Measurements from ENCODE around the gene SLC2A13.

The SLC2A13 gene

DNA sequence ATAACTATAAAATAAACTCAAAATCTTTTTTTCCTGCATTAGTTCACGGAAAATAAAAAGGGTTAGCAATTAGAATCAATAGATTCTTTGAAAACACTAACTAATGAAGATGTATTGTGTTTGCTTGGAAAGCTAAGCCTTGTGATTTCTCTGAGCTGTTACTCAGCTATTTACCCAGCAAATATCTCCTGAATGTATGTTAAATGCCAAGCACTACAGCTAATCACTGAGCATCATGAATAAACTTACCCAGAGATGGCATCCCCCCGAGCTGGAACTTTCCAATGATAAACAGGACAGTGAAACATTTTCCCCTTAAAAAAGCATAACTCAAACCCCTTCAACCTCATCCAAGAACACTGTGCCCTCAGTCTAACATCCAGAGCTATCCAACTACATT, 71.2 kb downstream of the SLC2A13 start:
- Histone ChIP-seq H3K36me3 (ENCODE audit: control insufficient read depth in 1 of 2, insufficient read depth in 2 of 2, low read length in 2 of 2) (no peaks in the 10 kb centered on the region), H3K79me2 (ENCODE audit: control insufficient read depth, insufficient read depth, low read length, poor library complexity) (no peaks in the 10 kb centered on the region)
- WGBS (ENCODE audit: extremely low coverage, insufficient coverage, insufficient read length) = no CpG with 5 or more reads among the region's 2 CpGs

DNA sequence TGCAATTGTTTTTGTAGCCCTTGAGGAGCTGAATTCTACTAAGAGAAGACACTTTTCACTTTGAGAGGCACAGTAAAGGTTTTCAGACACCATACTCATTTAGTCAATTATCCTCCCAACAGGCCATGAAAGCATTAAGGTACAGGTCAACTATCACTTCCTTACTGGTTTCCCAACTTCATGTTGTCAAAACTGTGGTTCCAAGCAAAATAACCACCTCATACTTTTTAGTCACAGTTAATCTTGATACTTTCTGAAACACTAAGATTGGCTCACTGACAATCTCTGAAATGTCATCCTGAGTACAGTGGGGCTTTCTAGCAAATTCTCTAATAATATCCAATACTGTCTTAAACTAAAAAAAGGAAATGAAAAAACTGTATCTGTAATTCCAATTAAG, 71.7 kb downstream of the SLC2A13 start:
- no peak overlapping the region for H2BK5ac ChIP-seq (ENCODE audit: low read depth, low read length, poor library complexity)

More for the DNA sequence above, 71.2 kb downstream of the SLC2A13 start:
- no peaks in the 10 kb centered on the region for H3K9me3 ChIP-seq (ENCODE audit: insufficient read depth, low read depth, low read length)
- H2AK5ac ChIP-seq (ENCODE audit: low read length) = no peak overlapping the region
- no peak overlapping the region for H3K14ac ChIP-seq (ENCODE audit: low read length)
- peaks cover 2% of the 10 kb centered on the region for H3K79me1 ChIP-seq (ENCODE audit: low read length)
- no peak overlapping the region for H4K91ac ChIP-seq (ENCODE audit: low read depth, low read length)
- no peak overlapping the region for H3K27ac ChIP-seq (ENCODE audit: low read depth, low read length)
- H3K18ac ChIP-seq (ENCODE audit: low read length) = no peak overlapping the region
- no peak overlapping the region for H2AFZ ChIP-seq (ENCODE audit: insufficient read depth, low read length, poor library complexity)
- no peaks in the 10 kb centered on the region for H3K27me3 ChIP-seq (ENCODE audit: insufficient read depth, low read length)
- no peak overlapping the region for H2BK120ac ChIP-seq (ENCODE audit: insufficient read depth, low read length, poor library complexity)
- DNase-seq = peak in 1 of 2 donors; percentile 27
- H4K12ac ChIP-seq (ENCODE audit: low read depth, low read length) = no peak overlapping the region
- no peak overlapping the region for H2BK12ac ChIP-seq (ENCODE audit: low read length)
- no peak overlapping the region for H2BK5ac ChIP-seq (ENCODE audit: low read depth, low read length, poor library complexity)
- H3K23ac ChIP-seq (ENCODE audit: low read length) = no peak overlapping the region
- no peak overlapping the region for H3K4ac ChIP-seq (ENCODE audit: low read depth, low read length)
- no peak overlapping the region for H3K4me3 ChIP-seq (ENCODE audit: low read depth, low read length)
- no peak overlapping the region for H4K8ac ChIP-seq (ENCODE audit: low read depth, low read length)
- no peak overlapping the region for H3K4me2 ChIP-seq (ENCODE audit: low read length)
- peaks cover 3% of the 10 kb centered on the region in 2 experiments for H3K4me1 ChIP-seq (ENCODE audit: control insufficient read depth in 1 of 2, insufficient read depth in 2 of 2, low read length in 2 of 2)
- no peak overlapping the region for H3K9ac ChIP-seq (ENCODE audit: low read length)

DNA sequence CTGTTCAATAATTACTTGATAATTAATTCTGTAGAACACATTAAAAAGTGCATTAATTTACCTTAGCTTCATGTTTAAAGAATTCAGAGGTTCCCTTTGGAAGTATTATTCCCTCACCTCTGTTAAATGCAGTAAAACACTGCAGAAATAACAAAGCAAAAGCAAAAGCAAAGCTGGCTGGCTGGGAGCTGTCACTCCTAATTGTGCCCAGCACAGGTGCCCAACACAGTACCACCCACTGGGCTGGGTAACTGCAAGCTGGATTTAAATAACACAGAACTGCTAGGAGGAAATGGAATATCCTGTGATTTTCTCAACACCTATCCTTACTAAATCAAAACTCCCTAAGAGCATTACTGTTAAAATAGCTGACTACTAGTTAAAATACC, 72.6 kb downstream of the SLC2A13 start:
- H3K23ac ChIP-seq (ENCODE audit: low read length) = no peak overlapping the region
- H2BK5ac ChIP-seq (ENCODE audit: low read depth, low read length, poor library complexity) = no peak overlapping the region
- no peaks in the 10 kb centered on the region for H3K27me3 ChIP-seq (ENCODE audit: insufficient read depth, low read length)
- no peak for DNase-seq
- no peak overlapping the region for H2BK12ac ChIP-seq (ENCODE audit: low read length)
- H3K36me3 ChIP-seq (ENCODE audit: control insufficient read depth in 1 of 2, insufficient read depth in 2 of 2, low read length in 2 of 2) = no peaks in the 10 kb centered on the region
- H3K4me3 ChIP-seq (ENCODE audit: low read depth, low read length) = no peak overlapping the region
- H2AK5ac ChIP-seq (ENCODE audit: low read length) = no peak overlapping the region
- H3K79me2 ChIP-seq (ENCODE audit: control insufficient read depth, insufficient read depth, low read length, poor library complexity) = no peaks in the 10 kb centered on the region
- no peak overlapping the region for H3K4ac ChIP-seq (ENCODE audit: low read depth, low read length)
- no peak overlapping the region for H2BK120ac ChIP-seq (ENCODE audit: insufficient read depth, low read length, poor library complexity)
- no peak overlapping the region for H4K91ac ChIP-seq (ENCODE audit: low read depth, low read length)
- H4K12ac ChIP-seq (ENCODE audit: low read depth, low read length) = no peak overlapping the region
- H3K9me3 ChIP-seq (ENCODE audit: insufficient read depth, low read depth, low read length) = no peaks in the 10 kb centered on the region
- no peak overlapping the region for H3K14ac ChIP-seq (ENCODE audit: low read length)
- H3K4me2 ChIP-seq (ENCODE audit: low read length) = no peak overlapping the region
- H3K79me1 ChIP-seq (ENCODE audit: low read length) = peaks cover 2% of the 10 kb centered on the region
- no peak overlapping the region for H3K18ac ChIP-seq (ENCODE audit: low read length)
- H3K4me1 ChIP-seq (ENCODE audit: control insufficient read depth in 1 of 2, insufficient read depth in 2 of 2, low read length in 2 of 2) = peaks cover 3% of the 10 kb centered on the region in 2 experiments
- H4K8ac ChIP-seq (ENCODE audit: low read depth, low read length) = no peak overlapping the region
- no peak overlapping the region for H3K27ac ChIP-seq (ENCODE audit: low read depth, low read length)
- no peak overlapping the region for H2AFZ ChIP-seq (ENCODE audit: insufficient read depth, low read length, poor library complexity)
- no peak overlapping the region for H3K9ac ChIP-seq (ENCODE audit: low read length)

More for the DNA sequence above, 71.7 kb downstream of the SLC2A13 start:
- no peaks in the 10 kb centered on the region for H3K36me3 ChIP-seq (ENCODE audit: control insufficient read depth in 1 of 2, insufficient read depth in 2 of 2, low read length in 2 of 2)
- H2BK120ac ChIP-seq (ENCODE audit: insufficient read depth, low read length, poor library complexity) = no peak overlapping the region
- no peak overlapping the region for H4K12ac ChIP-seq (ENCODE audit: low read depth, low read length)
- no peak overlapping the region for H2AK5ac ChIP-seq (ENCODE audit: low read length)
- H3K14ac ChIP-seq (ENCODE audit: low read length) = no peak overlapping the region
- H2BK12ac ChIP-seq (ENCODE audit: low read length) = no peak overlapping the region
- no peak overlapping the region for H3K4me3 ChIP-seq (ENCODE audit: low read depth, low read length)
- H3K9me3 ChIP-seq (ENCODE audit: insufficient read depth, low read depth, low read length) = no peaks in the 10 kb centered on the region
- no peak overlapping the region for H3K4me2 ChIP-seq (ENCODE audit: low read length)
- H3K9ac ChIP-seq (ENCODE audit: low read length) = no peak overlapping the region
- H3K79me1 ChIP-seq (ENCODE audit: low read length) = peaks cover 2% of the 10 kb centered on the region
- no peak overlapping the region for H3K4ac ChIP-seq (ENCODE audit: low read depth, low read length)
- H4K8ac ChIP-seq (ENCODE audit: low read depth, low read length) = no peak overlapping the region
- DNase-seq = no peak
- no peaks in the 10 kb centered on the region for H3K79me2 ChIP-seq (ENCODE audit: control insufficient read depth, insufficient read depth, low read length, poor library complexity)
- H3K27ac ChIP-seq (ENCODE audit: low read depth, low read length) = no peak overlapping the region
- H3K18ac ChIP-seq (ENCODE audit: low read length) = no peak overlapping the region
- no peak overlapping the region for H3K23ac ChIP-seq (ENCODE audit: low read length)
- no peaks in the 10 kb centered on the region for H3K27me3 ChIP-seq (ENCODE audit: insufficient read depth, low read length)
- H3K4me1 ChIP-seq (ENCODE audit: control insufficient read depth in 1 of 2, insufficient read depth in 2 of 2, low read length in 2 of 2) = peaks cover 3% of the 10 kb centered on the region in 2 experiments
- H2AFZ ChIP-seq (ENCODE audit: insufficient read depth, low read length, poor library complexity) = no peak overlapping the region
- H4K91ac ChIP-seq (ENCODE audit: low read depth, low read length) = no peak overlapping the region

DNA sequence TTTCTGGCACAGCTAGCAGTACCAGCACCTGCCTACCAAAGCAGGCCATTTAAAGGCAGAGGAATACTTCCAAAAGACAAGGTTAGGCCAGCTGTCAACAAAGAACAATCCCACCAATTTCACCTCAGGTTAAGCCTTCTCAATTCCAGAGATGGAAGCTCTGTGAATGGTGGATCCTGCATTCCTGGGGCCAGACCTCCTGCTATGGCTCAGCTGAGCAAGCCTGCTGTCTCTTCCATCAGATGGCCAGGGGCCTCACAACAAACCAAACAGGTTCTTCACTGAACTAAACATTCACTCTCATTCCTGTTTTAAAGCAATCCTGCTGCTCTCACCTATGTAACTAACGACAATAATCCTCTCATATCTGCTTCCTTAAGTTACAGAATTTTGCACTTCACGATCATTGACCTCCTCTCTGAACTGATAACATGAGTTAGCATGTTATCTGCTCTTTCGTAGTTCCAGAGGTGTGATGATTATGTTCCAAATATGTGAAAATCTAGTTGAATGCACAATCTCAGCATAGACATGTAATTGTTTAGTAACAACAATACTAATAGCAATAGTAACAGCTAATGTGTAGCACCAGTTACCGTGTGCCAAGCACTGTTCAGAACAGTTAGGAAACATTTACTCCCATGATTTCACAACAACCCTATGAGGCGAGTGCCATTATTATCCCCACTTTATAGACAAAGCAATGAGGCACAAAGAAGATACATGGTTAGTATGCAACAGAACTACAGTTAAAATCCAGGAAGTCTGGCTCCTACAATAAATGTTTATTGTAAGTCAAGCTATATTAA, 73.2 kb downstream of the SLC2A13 start:
- H3K14ac ChIP-seq (ENCODE audit: low read length) = no peak overlapping the region
- H3K23ac ChIP-seq (ENCODE audit: low read length) = no peak overlapping the region
- H2BK12ac ChIP-seq (ENCODE audit: low read length) = no peak overlapping the region
- H3K36me3 ChIP-seq (ENCODE audit: control insufficient read depth in 1 of 2, insufficient read depth in 2 of 2, low read length in 2 of 2) = no peaks in the 10 kb centered on the region
- no peak overlapping the region for H2AFZ ChIP-seq (ENCODE audit: insufficient read depth, low read length, poor library complexity)
- no CpG with 5 or more reads among the region's 5 CpGs for WGBS (ENCODE audit: extremely low coverage, insufficient coverage, insufficient read length)
- H3K18ac ChIP-seq (ENCODE audit: low read length) = no peak overlapping the region
- peak overlapping the region; percentile 44 for H3K4me2 ChIP-seq (ENCODE audit: low read length)
- no peak overlapping the region for H2AK5ac ChIP-seq (ENCODE audit: low read length)
- no peak overlapping the region for H2BK120ac ChIP-seq (ENCODE audit: insufficient read depth, low read length, poor library complexity)
- peak; percentile 90 to 95 for DNase-seq
- no peak overlapping the region for H4K8ac ChIP-seq (ENCODE audit: low read depth, low read length)
- H4K12ac ChIP-seq (ENCODE audit: low read depth, low read length) = no peak overlapping the region
- H3K27me3 ChIP-seq (ENCODE audit: insufficient read depth, low read length) = no peaks in the 10 kb centered on the region
- H3K9ac ChIP-seq (ENCODE audit: low read length) = no peak overlapping the region
- H3K4me3 ChIP-seq (ENCODE audit: low read depth, low read length) = no peak overlapping the region
- H4K91ac ChIP-seq (ENCODE audit: low read depth, low read length) = no peak overlapping the region
- no peaks in the 10 kb centered on the region for H3K79me2 ChIP-seq (ENCODE audit: control insufficient read depth, insufficient read depth, low read length, poor library complexity)
- no peak overlapping the region for H3K4ac ChIP-seq (ENCODE audit: low read depth, low read length)
- no peak overlapping the region for H2BK5ac ChIP-seq (ENCODE audit: low read depth, low read length, poor library complexity)
- no peaks in the 10 kb centered on the region for H3K9me3 ChIP-seq (ENCODE audit: insufficient read depth, low read depth, low read length)
- peaks cover 2% of the 10 kb centered on the region for H3K79me1 ChIP-seq (ENCODE audit: low read length)
- peaks cover 3% of the 10 kb centered on the region in 2 experiments for H3K4me1 ChIP-seq (ENCODE audit: control insufficient read depth in 1 of 2, insufficient read depth in 2 of 2, low read length in 2 of 2)
- H3K27ac ChIP-seq (ENCODE audit: low read depth, low read length) = peak overlapping the region; percentile 77
